ENCODE results near the gene KIAA0753. TPM values are rescaled to one million over a fixed set of nuclear protein-coding genes. Genes with fewer than 3 reads are reported as not detected.
A peak's percentile ranks its signal among the peaks of the same experiment; 100 is the strongest.

KIAA0753 gene
- total and polyA plus RNA-seq, 2 of the 13 experiments (the other 11 are each of a cell fraction or from before 2014, with no cell fraction given), result 5.2 to 9.1 TPM

DNA sequence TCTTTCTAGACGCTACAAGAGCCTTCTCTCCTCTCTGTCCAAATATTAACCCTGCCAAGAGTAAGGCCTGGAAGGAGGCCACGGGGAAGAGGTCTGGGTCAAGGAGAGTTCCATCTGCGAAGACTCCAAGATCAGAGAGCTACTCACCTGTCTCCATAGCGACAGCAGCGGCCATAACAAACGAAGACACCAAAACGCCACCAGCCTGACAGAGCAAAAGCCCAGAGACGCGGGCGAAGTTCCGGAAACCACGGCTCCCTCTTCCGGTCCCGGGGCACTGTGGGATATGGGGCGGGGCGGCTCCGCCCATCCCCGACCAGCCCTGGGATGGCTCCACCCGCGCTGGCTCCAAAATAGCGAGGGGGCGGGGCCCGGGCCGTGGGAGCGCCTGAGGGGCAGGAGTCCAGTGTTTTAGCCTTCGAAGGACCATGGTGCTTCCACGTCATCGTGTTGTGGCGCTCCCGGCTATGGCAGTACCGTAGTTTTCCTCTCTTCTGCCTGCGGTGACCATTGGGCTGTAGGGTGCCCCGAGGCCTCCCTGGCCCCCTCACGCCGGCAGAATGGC lies 10.9 kb upstream of the KIAA0753 start, which contains the start of the genes C17orf100 and MED31 (continued):
- TF ChIP-seq, protein P1, sequence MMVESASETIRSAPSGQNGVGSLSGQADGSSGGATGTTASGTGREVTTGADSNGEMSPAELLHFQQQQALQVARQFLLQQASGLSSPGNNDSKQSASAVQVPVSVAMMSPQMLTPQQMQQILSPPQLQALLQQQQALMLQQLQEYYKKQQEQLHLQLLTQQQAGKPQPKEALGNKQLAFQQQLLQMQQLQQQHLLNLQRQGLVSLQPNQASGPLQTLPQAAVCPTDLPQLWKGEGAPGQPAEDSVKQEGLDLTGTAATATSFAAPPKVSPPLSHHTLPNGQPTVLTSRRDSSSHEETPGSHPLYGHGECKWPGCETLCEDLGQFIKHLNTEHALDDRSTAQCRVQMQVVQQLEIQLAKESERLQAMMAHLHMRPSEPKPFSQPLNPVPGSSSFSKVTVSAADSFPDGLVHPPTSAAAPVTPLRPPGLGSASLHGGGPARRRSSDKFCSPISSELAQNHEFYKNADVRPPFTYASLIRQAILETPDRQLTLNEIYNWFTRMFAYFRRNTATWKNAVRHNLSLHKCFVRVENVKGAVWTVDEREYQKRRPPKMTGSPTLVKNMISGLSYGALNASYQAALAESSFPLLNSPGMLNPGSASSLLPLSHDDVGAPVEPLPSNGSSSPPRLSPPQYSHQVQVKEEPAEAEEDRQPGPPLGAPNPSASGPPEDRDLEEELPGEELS (CRISPR knock-in tag; IDR thresholded peaks at IDR 0.05), result 0 out of 2 replicates have a peak, but pooled peaks have one; percentile 12
- TF ChIP-seq, protein P2, sequence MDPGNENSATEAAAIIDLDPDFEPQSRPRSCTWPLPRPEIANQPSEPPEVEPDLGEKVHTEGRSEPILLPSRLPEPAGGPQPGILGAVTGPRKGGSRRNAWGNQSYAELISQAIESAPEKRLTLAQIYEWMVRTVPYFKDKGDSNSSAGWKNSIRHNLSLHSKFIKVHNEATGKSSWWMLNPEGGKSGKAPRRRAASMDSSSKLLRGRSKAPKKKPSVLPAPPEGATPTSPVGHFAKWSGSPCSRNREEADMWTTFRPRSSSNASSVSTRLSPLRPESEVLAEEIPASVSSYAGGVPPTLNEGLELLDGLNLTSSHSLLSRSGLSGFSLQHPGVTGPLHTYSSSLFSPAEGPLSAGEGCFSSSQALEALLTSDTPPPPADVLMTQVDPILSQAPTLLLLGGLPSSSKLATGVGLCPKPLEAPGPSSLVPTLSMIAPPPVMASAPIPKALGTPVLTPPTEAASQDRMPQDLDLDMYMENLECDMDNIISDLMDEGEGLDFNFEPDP (CRISPR knock-in tag; conservative IDR thresholded peaks at IDR 0.05), result no peak
- TF ChIP-seq ZSCAN21 (CRISPR knock-in tag; IDR thresholded peaks at IDR 0.05; ENCODE audit: borderline replicate concordance), result no peak
- no peak for TF ChIP-seq MLX (CRISPR knock-in tag; IDR thresholded peaks at IDR 0.05)
- TF ChIP-seq ZNF224 (CRISPR knock-in tag; IDR thresholded peaks at IDR 0.05), result no peak
- peak; percentile 59 for TF ChIP-seq CREM (IDR thresholded peaks at IDR 0.05)
- TF ChIP-seq CREM (CRISPR knock-in tag; IDR thresholded peaks at IDR 0.05), result no peak
- TF ChIP-seq XRCC5 (optimal IDR thresholded peaks at IDR 0.05; ENCODE audit: low read length), result peak; percentile 33
- peak; percentile 60; the same call in 1 of the 2 replicates for TF ChIP-seq SP2 (CRISPR knock-in tag; IDR thresholded peaks at IDR 0.05)
- no peak; the same call in 1 of the 2 replicates for TF ChIP-seq ZNF205 (CRISPR knock-in tag; IDR thresholded peaks at IDR 0.05)
